Measurements from ENCODE around the gene KRT74. TPM values are rescaled to one million over a fixed set of nuclear protein-coding genes. Genes with fewer than 3 reads are reported as not detected.

KRT74 gene
- total RNA-seq, 1 donor = not detected

GRCh38 chr12:52604859-52605258 is 31.2 kb upstream of the KRT74 start:
- no peak for DNase-seq (ENCODE audit: low read depth)
- H3K4me3 ChIP-seq (ENCODE audit: low read depth, low read length) = no peak overlapping the region
- TF ChIP-seq CTCF (IDR thresholded peaks at IDR 0.05; ENCODE audit: insufficient read depth, low read length) = no peak

- DNase-seq (ENCODE audit: low read depth) = no peak
- no peak for TF ChIP-seq CTCF (IDR thresholded peaks at IDR 0.05; ENCODE audit: insufficient read depth, low read length)
- no peak overlapping the region for H3K4me3 ChIP-seq (ENCODE audit: low read depth, low read length)
Observed at GRCh38 chr12:52603314-52603713, 29.7 kb upstream of the KRT74 start.

GRCh38 chr12:52602552-52602951 is 28.9 kb upstream of the KRT74 start:
- no peak overlapping the region for H3K4me3 ChIP-seq (ENCODE audit: low read depth, low read length)
- no peak for DNase-seq (ENCODE audit: low read depth)
- no peak for TF ChIP-seq CTCF (IDR thresholded peaks at IDR 0.05; ENCODE audit: insufficient read depth, low read length)

GRCh38 chr12:52601671-52602070 is 28.0 kb upstream of the KRT74 start:
- no peak for DNase-seq (ENCODE audit: low read depth)
- H3K4me3 ChIP-seq (ENCODE audit: low read depth, low read length) = no peak overlapping the region
- TF ChIP-seq CTCF (IDR thresholded peaks at IDR 0.05; ENCODE audit: insufficient read depth, low read length) = no peak

- TF ChIP-seq CTCF (IDR thresholded peaks at IDR 0.05; ENCODE audit: insufficient read depth, low read length) = no peak
- no peak within 1 kb of the TSS for H3K4me3 ChIP-seq (ENCODE audit: low read depth, low read length)
- no peak for DNase-seq (ENCODE audit: low read depth)
Observed at GRCh38 chr12:52600941-52601481, 27.4 kb upstream of the KRT74 start, which contains the start of gene KRT72. KRT72 (minus strand) TSS chr12:52601463; CDS start chr12:52601452, 11 bp downstream.

- TF ChIP-seq CTCF (IDR thresholded peaks at IDR 0.05; ENCODE audit: insufficient read depth, low read length) = no peak
- DNase-seq (ENCODE audit: low read depth) = no peak
- no peak overlapping the region for H3K4me3 ChIP-seq (ENCODE audit: low read depth, low read length)
Observed at GRCh38 chr12:52600475-52600874, 26.8 kb upstream of the KRT74 start.

GRCh38 chr12:52600071-52600470 is 26.4 kb upstream of the KRT74 start:
- H3K4me3 ChIP-seq (ENCODE audit: low read depth, low read length) = no peak overlapping the region

More at GRCh38 chr12:52600071-52600470, 26.4 kb upstream of the KRT74 start:
- TF ChIP-seq CTCF (IDR thresholded peaks at IDR 0.05; ENCODE audit: insufficient read depth, low read length) = no peak
- no peak for DNase-seq (ENCODE audit: low read depth)
